C4-2B (cell line): ENCODE results near the gene PDE9A.

Source experiments
- ZFX ChIP-seq: fragments of 450-650 bp; IDR thresholded peaks from 2 replicates; pipeline ENCODE4 v1.6.1; 2017
- TF ChIP-seq, protein P1 (sequence below): fragments of 450-650 bp; conservative IDR thresholded peaks from 2 replicates; pipeline ENCODE4 v1.5.1; 2017; ENCODE audit warnings: mild to moderate bottlenecking

DNA sequence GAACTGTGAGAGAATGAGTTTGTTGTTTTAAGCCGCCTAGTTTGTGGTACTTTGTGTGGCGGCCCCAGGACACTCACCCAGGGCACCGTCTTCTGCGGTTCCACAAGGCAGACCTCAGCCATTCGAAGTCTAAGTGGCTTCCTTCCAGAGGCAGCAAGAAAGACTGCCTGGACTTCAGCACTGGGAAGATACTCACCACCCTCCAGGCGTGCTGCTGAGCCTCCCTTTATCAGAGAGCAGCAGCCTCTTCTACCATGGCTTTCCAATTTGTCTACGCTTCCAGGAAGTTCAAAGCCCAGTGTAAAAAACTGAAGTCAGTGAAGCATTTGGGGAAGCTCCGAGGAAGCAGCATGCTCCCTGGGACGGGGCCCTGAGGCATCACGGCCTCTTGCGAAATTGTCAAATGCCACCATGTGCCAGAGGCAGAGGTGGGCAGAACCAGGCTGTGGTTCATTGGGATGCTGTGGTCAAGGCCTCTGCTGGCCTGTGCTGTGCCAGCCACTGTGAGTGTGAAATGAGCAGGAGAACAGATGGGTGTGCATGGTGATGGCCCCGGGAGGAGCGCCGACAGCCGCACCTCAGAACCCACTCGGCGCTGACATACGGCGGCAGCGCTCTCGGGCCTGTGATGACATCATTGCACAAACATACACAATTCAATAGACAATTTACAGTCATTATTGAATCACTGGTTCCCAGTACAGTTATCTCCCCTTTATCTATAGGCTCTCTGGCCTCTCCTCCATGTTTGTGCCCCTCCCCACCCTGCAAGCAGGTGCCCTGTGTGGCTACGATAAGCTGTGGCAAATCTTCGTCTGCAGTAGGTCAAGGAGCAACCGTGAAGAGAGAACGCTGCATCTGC is 110.4 kb downstream of the PDE9A start:
- TF ChIP-seq, protein P1, sequence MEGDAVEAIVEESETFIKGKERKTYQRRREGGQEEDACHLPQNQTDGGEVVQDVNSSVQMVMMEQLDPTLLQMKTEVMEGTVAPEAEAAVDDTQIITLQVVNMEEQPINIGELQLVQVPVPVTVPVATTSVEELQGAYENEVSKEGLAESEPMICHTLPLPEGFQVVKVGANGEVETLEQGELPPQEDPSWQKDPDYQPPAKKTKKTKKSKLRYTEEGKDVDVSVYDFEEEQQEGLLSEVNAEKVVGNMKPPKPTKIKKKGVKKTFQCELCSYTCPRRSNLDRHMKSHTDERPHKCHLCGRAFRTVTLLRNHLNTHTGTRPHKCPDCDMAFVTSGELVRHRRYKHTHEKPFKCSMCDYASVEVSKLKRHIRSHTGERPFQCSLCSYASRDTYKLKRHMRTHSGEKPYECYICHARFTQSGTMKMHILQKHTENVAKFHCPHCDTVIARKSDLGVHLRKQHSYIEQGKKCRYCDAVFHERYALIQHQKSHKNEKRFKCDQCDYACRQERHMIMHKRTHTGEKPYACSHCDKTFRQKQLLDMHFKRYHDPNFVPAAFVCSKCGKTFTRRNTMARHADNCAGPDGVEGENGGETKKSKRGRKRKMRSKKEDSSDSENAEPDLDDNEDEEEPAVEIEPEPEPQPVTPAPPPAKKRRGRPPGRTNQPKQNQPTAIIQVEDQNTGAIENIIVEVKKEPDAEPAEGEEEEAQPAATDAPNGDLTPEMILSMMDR: no peak
- TF ChIP-seq ZFX: no peak
